ENCODE results near the gene TGM2.

TGM2 gene

DNA sequence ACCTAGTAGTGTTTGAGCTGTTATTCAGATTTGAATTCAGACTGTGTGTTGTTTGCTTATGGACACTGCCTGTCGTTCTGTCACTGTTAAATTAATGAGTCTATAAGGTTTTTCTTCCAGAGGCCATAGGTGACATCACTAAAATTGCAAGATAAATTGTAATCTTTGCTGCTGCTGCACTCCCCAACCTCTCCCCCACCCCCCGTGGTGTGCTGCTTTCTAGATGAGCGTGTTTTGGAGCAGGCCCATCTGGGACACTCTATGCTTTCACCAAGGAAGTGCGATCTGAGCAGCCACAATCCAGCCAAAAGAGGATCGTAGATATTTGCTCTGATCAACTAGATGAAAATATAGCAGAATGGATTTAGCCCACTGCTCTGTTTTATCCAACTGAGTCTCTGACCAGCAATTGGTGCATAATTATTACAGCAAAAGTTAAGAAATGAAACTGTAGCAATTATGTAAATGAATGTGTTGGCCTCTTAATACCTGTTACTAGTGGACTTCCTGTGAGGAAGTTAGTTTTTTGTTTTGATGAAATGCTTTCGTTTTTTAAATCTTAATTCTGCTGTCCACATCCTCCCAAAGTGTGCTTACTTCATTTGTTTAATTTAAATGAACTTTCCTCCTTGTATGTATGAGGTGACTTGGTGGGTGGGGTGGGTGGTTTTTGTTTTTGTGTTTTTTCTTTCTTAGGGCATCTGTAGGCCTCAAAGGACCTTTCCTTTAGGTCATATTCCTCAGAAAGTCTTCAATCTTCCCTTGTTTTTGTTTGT, 73.4 kb downstream of the TGM2 start:
- Mint-ChIP-seq H3K4me3 (no peak overlapping the region), H3K27me3 (no peaks in the 10 kb centered on the region), H3K36me3 (no peaks in the 10 kb centered on the region), H3K4me1 (ENCODE audit: low read depth) (peaks cover 11% of the 10 kb centered on the region), H3K27ac (peak overlapping the region; percentile 41), H3K9me3 (ENCODE audit: low read depth) (no peaks in the 10 kb centered on the region)

DNA sequence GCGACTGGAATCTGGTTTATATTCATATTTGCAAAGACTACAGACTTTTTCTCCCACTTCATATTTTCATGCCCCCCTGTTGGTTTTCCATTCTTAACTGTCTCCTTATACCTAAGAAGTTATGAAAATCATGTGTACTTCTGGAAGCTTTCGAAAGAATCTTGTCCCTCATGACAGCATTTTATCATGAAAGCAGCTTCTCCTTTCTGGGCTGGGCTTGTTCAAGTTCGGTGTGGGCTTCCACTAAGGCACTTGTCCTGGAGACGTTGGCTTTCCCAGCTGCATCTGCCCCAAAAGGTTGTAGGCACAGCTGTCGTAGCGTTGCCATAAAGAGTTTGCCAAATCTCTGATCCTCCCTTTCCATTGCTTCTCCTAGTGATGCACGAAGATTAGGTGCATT, 75.0 kb downstream of the TGM2 start:
- Mint-ChIP-seq H3K4me1 (ENCODE audit: low read depth) (peaks cover 11% of the 10 kb centered on the region), H3K27ac (no peak overlapping the region)

GRCh38 chr20:38089500-38089899, 75.6 kb downstream of the TGM2 start:
- Mint-ChIP-seq H3K36me3 (no peaks in the 10 kb centered on the region), H3K4me1 (ENCODE audit: low read depth) (peaks cover 8% of the 10 kb centered on the region), H3K27me3 (no peaks in the 10 kb centered on the region), H3K9me3 (ENCODE audit: low read depth) (no peaks in the 10 kb centered on the region), H3K27ac (no peak overlapping the region), H3K4me3 (no peak overlapping the region)

More for the DNA sequence above, 75.0 kb downstream of the TGM2 start:
- H3K36me3 Mint-ChIP-seq = no peaks in the 10 kb centered on the region
- no peaks in the 10 kb centered on the region for H3K9me3 Mint-ChIP-seq (ENCODE audit: low read depth)
- no peaks in the 10 kb centered on the region for H3K27me3 Mint-ChIP-seq
- no peak overlapping the region for H3K4me3 Mint-ChIP-seq

DNA sequence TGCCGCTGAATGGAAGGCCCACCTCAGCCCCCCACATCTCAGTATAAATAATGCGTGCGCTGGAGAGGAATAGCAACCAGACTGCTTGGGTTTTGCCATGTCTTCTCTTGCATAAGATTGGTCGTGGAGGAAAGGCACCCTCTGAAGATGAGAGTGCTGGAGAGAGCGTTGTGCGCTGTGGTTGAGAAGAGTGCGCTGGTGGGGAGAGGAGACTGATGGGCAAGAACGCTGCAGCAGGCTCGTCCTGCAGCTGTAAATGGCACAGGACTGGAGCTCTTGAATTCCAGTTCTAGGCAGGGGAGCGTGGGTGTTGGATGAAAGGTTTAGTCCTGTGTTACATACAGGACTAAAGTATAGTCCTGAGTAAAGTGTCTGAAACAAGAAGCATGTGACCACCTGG, 80.0 kb downstream of the TGM2 start:
- H3K4me3 Mint-ChIP-seq = no peak overlapping the region
- H3K36me3 Mint-ChIP-seq = peaks cover 11% of the 10 kb centered on the region
- H3K9me3 Mint-ChIP-seq (ENCODE audit: low read depth) = no peaks in the 10 kb centered on the region
- peaks cover 14% of the 10 kb centered on the region for H3K4me1 Mint-ChIP-seq (ENCODE audit: low read depth)
- H3K27ac Mint-ChIP-seq = no peak overlapping the region
- no peaks in the 10 kb centered on the region for H3K27me3 Mint-ChIP-seq

DNA sequence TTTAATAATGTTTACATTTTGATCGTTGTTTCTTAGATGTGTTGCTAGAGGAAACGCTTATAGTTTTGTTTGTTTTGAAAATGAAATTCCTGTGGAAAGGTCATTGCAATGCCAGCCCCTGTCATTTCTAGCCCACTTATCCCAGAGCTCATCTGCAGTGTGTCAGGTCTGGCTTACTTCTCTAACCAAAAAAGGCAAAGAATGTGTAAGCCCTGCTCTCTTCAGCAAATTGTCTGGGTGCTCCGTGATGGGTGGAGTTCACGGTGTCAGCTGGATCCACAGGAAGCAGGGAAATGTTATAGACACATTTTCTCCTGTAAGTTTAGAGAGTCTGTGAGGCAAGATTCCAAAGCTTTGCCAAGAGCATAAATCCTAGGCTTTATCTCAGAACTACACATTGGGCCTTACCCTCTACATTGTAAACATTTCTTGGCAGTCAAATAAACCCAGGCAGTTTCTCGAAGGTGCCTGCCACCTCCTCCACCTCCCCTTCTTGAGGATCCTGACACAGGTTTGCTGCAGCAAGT, 80.6 kb downstream of the TGM2 start:
- no peak overlapping the region for H3K4me3 Mint-ChIP-seq
- peaks cover under 1% of the 10 kb centered on the region for H3K9me3 Mint-ChIP-seq (ENCODE audit: low read depth)
- peaks cover 16% of the 10 kb centered on the region for H3K4me1 Mint-ChIP-seq (ENCODE audit: low read depth)
- no peak overlapping the region for H3K27ac Mint-ChIP-seq
- H3K27me3 Mint-ChIP-seq = no peaks in the 10 kb centered on the region
- peaks cover 16% of the 10 kb centered on the region for H3K36me3 Mint-ChIP-seq

GRCh38 chr20:38083338-38084048, 81.6 kb downstream of the TGM2 start:
- Mint-ChIP-seq H3K36me3 (peaks cover 24% of the 10 kb centered on the region), H3K4me3 (no peak overlapping the region), H3K27me3 (no peaks in the 10 kb centered on the region), H3K27ac (no peak overlapping the region), H3K9me3 (ENCODE audit: low read depth) (peaks cover 4% of the 10 kb centered on the region), H3K4me1 (ENCODE audit: low read depth) (peaks cover 16% of the 10 kb centered on the region)

DNA sequence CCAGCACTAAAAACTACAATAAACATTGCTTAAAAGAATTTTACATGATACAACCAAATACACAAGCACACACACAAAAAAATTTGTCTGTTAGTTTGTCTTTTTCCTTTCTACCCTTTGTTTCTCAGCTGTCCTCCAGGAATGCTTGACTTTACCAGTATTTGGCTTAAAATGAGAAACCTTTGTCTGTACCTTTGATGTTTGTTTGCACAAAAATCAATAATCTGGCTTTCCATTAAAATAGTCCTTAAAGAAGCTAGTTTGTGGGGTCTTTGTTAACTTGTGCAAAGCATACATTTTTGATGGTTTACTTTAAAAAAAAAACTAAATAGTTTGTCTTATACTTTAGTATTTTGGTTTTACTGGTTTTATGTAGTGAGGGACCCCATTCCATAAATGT, 82.2 kb downstream of the TGM2 start:
- Mint-ChIP-seq H3K4me3 (no peak overlapping the region), H3K27ac (no peak overlapping the region), H3K9me3 (ENCODE audit: low read depth) (peaks cover 4% of the 10 kb centered on the region), H3K27me3 (no peaks in the 10 kb centered on the region), H3K36me3 (peaks cover 24% of the 10 kb centered on the region), H3K4me1 (ENCODE audit: low read depth) (peaks cover 16% of the 10 kb centered on the region)

- H3K4me1 Mint-ChIP-seq (ENCODE audit: low read depth) = peaks cover 17% of the 10 kb centered on the region
- no peak overlapping the region for H3K4me3 Mint-ChIP-seq
- H3K36me3 Mint-ChIP-seq = peaks cover 29% of the 10 kb centered on the region
- H3K27ac Mint-ChIP-seq = peak overlapping the region; percentile 3
- peaks cover 4% of the 10 kb centered on the region for H3K9me3 Mint-ChIP-seq (ENCODE audit: low read depth)
- H3K27me3 Mint-ChIP-seq = no peaks in the 10 kb centered on the region
Observed at GRCh38 chr20:38081575-38081974, 83.5 kb downstream of the TGM2 start.

DNA sequence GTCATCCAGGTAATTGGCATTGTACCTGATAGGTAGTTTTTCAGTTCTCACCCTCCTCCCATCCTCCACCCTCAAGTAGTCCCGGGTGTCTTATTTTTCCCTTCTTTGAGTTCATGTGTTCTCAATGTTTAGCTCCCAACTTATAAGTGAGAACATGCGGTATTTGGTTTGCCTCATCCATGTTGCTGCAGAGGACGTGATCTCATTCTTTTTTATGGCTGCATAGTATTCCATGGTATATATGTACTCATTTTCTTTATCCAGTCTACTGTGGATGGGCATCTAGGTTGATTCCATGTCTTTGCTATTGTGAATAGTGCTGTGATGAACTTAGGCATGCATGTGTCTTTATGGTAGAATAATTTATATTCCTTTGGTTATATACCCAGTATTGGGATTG, 85.7 kb downstream of the TGM2 start:
- Mint-ChIP-seq H3K27ac (no peak overlapping the region), H3K4me3 (no peak overlapping the region), H3K27me3 (no peaks in the 10 kb centered on the region), H3K9me3 (ENCODE audit: low read depth) (peaks cover 4% of the 10 kb centered on the region), H3K36me3 (peaks cover 29% of the 10 kb centered on the region), H3K4me1 (ENCODE audit: low read depth) (peaks cover 21% of the 10 kb centered on the region)

DNA sequence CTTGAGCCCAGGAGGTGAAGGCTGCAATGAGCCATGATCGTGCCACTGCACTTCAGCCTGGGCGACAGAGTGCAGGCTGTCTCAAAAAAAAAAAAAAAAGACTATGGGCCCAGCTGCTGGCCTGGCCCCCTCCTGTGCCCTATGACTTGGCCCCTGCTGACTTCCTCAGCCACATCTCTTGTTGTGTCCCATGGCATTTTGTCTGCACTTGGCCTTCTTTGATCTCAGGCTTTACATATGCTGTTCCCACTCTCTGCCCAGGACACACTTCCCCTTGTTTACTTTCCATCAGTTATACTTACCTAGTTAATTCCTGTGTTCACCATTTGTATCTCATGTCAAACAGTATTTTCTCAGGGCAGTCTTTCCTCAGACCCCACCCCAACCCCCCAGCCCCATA, 87.0 kb downstream of the TGM2 start:
- Mint-ChIP-seq H3K9me3 (ENCODE audit: low read depth) (peaks cover 4% of the 10 kb centered on the region), H3K27me3 (no peaks in the 10 kb centered on the region), H3K4me1 (ENCODE audit: low read depth) (peaks cover 26% of the 10 kb centered on the region), H3K4me3 (no peak overlapping the region), H3K36me3 (peaks cover 29% of the 10 kb centered on the region), H3K27ac (no peak overlapping the region)

All from activated naive CD8-positive, alpha-beta T cell (primary cell).